Activated effector memory CD4-positive, alpha-beta T cell treated with anti-CD3 and anti-CD28 coated beads, Interleukin-2, amount 50 U/mL, for 16 hours (primary cell): ENCODE data around the gene CDC42BPG.
"Not testable (repeated sequence)": the region's sequence is repeated elsewhere in the genome, so short reads cannot be mapped to it uniquely, and the experiment has no call there.

Source experiments
- DNase-seq: peaks from one replicate; pipeline ENCODE4 v3.0.0-alpha.2; 2020

The CDC42BPG gene

GRCh38 chr11:64833198-64833502 is 11.3 kb downstream of the CDC42BPG start:
- no peak for DNase-seq

GRCh38 chr11:64832467-64833197 is 11.8 kb downstream of the CDC42BPG start:
- no peak for DNase-seq

DNA sequence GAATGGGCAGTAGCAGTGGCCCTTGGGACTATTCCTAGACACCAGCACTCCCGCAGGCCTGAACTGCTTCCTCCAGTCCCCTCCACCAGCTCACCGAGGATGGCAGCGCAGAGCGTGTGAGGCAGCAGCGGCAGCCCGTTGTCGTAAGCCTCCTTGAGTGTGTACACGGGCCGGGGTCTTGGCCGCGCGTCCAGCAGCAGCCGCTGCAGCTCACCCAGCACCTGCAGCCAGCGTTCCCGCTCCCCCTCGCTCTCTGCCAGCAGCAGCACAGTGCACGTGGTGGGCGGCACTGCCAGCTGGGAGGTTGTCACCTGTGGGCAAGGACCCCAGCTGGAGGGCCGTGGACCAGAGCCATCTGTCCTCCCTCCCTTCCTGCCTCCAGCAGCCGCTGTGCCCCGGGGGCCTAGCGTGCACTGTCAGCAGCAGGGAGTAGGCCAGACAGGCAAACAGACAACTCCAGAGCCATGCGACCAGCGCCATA is 13.0 kb downstream of the CDC42BPG start:
- DNase-seq = no peak

DNA sequence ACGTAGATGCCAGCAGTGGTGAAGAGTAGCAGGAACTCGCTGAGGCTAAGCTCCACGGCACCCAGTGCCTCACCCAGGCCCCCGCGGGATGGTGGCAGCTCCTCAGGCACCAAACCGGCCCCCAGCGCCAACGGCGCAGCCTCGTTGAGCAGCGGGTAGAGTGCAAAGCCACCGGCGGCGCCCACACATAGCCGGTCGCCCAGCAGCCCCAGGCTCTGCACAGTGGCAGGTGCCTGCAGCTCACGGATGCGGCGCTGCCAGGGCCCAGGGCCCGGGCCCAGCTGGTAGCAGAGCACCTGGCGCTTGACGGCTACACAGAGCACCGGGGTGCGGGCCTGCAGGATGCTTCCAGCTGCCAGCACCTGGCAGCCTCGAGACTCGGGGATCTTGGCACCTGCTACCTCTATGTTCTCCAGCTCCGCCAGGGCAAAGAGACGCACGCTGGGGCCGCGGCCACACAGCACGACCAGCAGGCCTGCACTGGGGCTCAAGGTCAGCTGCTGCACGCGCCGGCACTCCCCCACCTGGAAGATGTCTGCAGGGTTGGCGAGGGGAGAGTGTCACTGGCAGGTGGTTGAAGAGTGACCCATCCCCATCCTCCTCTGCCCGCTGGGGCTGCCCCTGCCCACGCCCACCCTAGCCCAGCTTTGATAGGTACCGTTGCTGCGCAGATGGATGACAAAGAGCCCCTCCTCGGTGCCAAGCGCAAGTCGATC is 14.8 kb downstream of the CDC42BPG start:
- no peak for DNase-seq

DNA sequence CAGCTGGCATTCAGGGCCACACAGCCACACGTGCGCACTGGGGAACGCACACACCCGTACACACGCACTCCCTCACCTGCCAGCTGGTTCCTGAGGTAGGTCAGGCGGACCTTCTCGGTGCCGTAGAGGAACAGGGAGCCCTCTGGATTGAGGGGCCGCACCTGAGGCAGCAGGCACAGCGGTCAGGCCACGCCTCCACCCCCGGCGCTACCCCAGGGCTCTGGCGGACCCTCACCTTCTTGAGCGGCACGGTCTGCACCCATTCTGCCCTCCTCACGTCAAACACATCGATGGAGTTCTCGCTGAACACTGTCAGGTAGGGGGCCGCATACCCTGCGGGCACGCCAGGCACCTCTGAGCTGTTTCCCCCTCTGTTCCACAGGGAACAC is 17.0 kb downstream of the CDC42BPG start:
- no peak for DNase-seq

GRCh38 chr11:64826578-64827450 is 17.6 kb downstream of the CDC42BPG start:
- DNase-seq = no peak

GRCh38 chr11:64826062-64826461 is 18.4 kb downstream of the CDC42BPG start:
- DNase-seq = no peak

GRCh38 chr11:64823568-64824119 is 20.8 kb downstream of the CDC42BPG start:
- no peak for DNase-seq

GRCh38 chr11:64817476-64817875 is 27.0 kb downstream of the CDC42BPG start:
- DNase-seq = no peak

- not testable (repeated sequence) for DNase-seq
These were observed 29.0 kb downstream of the CDC42BPG start for GRCh38 chr11:64815433-64815832.

- DNase-seq = no peak
These were observed 29.7 kb downstream of the CDC42BPG start for GRCh38 chr11:64814712-64815187.

GRCh38 chr11:64813826-64814225 is 30.6 kb downstream of the CDC42BPG start:
- DNase-seq = no peak

DNA sequence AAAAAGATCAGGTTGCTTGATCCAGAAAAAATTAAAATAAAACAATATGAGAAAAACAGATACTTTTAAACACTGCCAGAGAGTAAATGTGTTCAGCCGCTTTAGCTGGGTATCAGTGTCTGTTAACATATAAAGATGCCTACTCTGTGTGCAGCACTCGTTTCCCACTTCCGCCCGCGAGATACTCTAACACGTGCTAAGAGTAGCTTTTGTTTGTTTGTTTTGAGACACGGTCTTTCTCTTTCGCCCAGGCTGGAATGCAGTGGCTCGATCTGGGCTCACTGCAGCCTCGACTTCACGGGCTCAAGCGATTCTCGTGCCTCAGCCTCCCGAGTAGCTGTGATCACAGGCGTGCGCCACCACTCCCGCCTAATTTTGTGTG is 33.6 kb downstream of the CDC42BPG start:
- DNase-seq = peak; percentile 79

DNA sequence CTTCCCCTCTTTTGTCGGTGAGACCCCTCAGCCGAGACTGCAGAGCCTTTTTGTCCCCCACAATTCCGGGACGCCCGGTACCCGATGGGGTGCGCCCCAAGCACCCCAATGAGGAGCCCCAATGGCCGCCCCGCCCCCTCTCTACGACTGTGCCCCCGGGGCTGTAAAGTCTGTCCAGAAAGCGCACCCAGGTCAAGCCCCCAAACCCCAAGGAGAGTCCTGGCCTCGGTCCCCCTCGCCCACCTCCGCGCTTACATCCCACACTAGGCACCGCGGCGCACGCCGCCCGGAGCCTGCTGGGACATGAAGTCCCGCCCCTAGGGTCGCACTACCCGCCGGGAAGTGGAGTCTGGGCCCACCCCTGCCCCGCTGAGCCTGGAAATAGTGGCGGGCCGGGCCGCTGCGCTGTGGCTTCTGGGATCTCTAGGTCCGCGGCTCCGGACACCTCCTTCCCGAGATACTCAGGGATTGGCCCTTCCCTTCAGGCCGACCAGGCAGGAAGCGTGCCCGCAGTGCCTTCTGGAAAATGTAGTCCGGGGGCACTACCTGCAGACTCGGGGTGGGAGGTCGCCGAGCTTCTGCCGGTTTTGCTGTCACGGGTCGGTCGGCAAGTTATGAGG is 34.1 kb downstream of the CDC42BPG start, which contains the start of gene MEN1:
Gene MEN1, minus strand, starts transcription at position 281 of the 620 bp plus-strand sequence. CDS start 442 bp downstream, outside the sequence.
- peak; percentile 91 for DNase-seq

GRCh38 chr11:64809781-64810241 is 34.6 kb downstream of the CDC42BPG start:
- DNase-seq = peak; percentile 72

DNA sequence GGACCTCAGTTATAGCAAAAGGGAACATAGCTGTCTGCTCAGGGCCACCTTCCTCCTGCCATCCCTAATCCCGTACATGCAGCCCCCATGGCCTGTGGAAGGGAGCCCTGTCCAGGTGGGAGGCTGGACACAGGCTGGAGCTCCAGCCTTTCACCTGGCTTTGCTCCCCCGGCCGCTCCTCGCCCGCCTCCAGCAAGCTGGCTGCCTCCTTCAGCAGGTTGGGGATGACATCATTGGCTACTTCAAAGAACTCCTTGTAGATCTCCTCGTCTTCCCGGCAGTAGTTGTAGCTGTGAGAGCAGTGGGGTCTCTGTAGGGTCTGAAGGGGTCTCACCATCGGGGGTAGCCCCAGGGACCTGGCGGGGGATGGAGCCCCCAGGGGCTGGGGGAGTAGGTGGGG is 39.0 kb downstream of the CDC42BPG start:
- DNase-seq = no peak

DNA sequence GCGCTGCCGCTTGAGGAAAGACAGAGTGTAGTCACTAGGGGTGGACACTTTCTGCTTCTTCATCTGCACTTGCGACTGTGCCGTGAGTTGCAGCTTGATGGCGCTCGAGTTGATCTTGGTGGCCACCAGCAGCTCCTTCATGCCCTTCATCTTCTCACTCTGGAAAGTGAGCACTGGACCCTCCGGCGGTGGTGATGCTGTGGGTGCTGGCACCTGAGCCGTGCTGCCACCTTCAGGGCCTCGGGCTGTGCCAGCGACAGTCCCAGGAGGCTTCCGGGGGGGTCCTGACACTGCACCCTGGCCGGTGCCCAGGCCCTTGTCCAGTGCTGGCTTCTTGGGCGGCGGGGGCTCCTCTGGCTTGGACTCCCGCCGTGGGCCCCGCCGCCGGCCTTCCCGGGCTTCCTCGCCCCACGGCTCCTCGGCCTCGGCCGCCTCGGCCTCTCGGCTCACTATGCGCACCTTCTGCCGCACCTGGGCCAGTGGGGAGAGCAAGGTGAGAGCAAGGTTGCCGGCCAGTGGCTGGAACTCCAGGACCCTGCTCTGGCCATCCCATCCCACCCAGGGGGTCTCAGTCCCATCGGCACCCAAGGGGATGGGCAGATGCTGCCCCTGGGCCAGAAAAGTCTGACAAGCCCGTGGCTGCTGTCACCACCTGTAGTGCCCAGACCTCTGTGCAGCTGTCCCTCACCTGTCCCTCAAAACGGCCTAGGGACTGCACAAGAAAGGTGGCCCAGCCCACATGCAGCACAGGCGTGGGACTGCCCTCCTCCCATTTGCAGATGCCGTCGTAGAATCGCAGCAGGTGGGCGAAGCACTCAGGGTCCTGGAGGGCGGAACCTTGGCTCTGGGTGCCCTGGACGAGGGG is 39.9 kb downstream of the CDC42BPG start:
- no peak for DNase-seq

GRCh38 chr11:64803846-64804345 is 40.6 kb downstream of the CDC42BPG start:
- no peak for DNase-seq

DNA sequence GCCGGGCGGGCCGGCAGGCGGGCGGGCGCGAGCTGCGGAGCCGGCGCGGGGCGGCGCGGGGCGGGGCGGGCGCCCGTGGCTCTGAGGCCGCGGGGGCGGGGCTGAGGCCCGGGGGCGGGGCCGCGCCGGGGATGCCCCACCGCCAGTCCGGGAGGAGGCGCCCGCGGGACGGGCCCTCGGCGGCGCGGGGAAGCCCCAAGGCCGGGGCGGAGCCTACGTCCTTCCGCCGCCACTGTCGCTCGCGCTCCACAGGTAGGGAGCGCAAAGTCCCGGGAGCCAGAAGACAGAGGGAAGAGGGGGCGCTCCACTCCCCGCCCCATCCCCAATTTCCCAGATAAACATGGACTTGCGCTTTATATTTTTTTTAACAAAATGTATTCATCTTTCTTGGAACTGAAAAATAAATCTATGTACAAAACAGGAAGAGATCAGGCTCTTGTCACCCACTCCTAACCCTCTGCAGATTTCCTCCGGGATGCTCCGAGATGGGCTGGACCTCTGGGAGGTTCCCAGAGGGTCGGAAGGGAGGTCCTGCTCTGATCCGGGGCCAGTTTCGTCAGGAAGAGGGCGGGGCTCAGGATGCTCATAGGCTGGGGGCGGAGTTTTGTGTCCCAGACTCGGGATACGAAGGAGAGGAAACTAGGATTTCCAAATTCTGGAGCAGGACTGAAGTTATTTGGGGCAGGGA is 41.2 kb downstream of the CDC42BPG start, which contains the start of gene MAP4K2:
Gene MAP4K2, minus strand, starts transcription at position 57 of the 688 bp plus-strand sequence. CDS start 65 bp downstream, outside the sequence.
- peak; percentile 96 for DNase-seq
